GM18511 (cell line): ENCODE data around the gene PRKCA.

ENCODE experiments used
- ATAC-seq: cut with Tn5 transposase; IDR thresholded peaks from one replicate; pipeline ENCODE4 v1.9.1; 2021; ENCODE audit warnings: mild to moderate bottlenecking, moderate library complexity; ENCODE audit not compliant: unreplicated experiment

The PRKCA gene

DNA sequence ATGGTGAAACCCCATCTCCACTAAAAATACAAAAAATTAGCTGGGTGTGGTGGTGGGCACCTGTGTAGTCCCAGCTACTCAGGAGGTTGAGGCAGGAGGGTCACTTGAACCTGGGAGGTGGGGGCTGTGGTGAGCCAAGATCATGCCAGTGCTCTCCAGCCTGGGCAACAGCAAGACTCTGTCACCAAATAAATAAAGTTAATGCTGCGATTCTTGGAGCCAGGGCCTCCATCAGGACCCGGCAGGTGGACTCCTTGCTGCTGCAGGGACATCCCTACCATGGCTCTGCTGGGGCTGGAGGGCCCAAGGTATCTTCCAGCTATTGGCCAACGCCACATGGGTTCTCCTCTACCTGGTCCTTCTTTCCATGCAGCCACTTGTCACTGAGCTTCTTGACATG lies 450.0 kb downstream of the PRKCA start:
- no peak for ATAC-seq

DNA sequence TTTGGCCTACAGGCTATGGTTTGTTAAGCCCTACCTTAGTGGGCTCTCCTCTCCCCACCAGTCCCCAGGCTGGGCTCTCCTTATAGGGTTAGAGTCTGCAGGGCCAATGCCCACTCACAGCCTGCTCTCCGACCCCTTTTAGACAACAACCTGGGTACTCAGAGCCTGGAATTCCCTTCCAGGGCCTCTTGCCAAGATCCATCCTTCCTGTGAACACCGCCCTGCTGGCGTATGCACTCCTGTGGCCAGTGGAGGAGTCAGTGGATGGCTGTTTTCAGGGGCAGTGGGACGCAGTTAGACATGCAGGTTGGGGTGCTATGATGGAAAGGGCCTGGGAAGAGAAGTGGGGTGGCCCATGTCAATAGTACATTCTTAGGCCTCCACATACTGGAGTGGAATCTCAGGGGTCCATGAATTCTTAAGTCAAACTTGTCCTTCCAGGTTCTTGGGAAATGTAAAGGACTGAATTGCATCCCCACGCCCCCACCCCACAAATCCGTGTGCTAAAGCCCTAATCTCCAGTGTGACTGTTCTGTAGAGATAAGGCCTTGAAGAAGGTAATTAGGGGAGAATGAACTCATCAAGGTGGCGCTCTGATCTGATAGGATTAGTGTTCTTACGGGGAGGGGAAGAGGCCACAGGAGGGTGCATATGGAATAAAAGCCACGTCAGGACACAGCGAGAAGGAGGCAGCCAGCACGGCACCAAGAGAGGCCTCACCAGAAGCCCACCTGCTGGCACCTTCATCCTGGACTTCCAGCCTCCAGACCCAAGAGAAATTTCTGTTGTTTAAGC lies 450.9 kb downstream of the PRKCA start:
- no peak for ATAC-seq

DNA sequence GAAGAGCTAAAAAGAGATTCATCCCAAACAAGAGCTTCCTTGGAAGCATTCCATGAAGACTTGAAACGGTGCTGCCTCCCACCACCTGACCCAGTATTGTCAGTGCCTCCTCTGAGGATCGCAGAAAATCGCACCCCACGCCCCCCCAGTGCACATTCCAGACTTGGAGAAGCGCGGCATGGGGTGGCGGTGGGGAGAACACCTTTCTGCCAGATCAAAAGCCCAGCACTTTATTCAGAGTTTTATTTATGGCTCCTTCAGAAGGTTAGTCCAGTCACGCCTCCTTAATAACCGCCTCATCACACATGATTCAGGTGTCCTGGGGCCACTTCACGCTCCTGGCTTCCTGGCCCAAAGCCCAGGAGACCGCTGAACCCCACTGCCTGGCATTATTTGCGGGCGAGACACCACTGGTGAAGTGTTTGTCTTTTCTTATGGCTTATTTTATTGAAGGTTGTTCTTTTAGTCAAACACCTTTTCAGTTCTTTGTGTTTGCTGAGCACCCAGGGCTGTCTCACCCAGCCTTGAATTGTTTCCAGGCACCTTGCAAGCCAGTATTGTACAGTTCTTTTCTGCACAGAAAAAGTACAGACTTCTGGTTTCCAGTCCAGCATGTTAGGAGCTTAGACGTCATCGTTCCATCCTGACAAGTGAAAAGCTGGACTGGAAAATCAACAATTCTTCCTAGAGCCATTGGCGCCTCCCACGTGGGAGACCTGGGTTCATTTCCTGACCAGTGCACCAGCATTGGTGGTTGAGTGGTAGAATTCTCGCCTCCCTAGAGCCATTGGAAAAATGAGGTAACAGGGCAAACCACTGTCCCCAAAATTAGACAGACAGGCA lies 452.9 kb downstream of the PRKCA start:
- ATAC-seq: no peak

DNA sequence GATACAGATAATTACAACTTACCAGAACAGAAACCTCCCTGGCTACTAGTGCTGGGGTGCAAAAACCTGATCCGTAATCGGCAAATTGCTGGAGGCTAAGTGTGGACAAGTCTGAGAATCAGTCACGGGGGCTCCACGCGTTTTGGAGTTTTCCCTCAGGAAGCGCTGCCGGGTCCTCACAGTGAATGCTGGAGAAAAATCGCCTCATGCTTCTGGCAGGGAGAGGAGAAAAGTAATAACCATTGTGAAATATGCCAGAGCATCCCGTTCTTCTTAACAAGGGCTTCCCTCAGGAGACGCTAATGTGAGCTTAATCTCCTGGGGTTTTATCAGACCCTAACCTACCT lies 453.5 kb downstream of the PRKCA start:
- no peak for ATAC-seq

DNA sequence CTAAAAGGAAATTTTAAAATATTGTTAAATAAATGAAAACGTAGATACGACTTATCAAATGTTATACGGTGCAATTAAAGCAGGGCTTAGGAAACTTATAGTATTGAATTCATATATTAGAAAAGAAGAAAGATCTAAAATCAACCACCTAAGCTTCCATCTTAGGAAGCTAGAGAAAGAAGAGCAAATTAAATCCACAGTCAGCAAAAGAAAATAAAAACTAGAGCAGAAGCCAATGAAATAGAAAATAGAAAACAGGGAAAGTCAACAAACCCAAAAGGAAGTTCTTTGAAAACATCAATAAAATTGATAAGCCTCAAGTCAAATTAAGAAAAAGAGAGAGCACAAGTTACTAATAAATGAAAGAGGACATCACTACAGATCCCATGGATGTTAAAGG lies 457.9 kb downstream of the PRKCA start:
- no peak for ATAC-seq

DNA sequence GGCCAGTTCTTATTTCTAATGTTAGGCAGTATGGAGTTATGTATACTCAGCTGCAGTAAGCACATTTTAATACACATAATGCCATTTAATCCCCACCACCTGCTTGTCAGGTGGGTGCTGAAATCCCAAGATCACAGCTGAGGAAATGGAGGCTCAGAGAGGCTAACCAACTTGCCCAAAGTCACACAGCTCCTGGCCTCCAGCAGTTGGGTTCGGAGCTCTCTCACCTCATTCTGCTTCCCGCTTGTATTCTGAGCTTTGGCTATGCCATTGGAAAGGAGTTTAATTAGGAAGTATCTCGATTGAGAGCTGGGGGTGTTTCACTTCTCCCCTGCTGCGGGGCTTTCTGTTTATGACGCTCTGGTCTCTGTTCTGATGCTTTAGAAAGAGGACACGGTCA lies 459.9 kb downstream of the PRKCA start:
- ATAC-seq: no peak

DNA sequence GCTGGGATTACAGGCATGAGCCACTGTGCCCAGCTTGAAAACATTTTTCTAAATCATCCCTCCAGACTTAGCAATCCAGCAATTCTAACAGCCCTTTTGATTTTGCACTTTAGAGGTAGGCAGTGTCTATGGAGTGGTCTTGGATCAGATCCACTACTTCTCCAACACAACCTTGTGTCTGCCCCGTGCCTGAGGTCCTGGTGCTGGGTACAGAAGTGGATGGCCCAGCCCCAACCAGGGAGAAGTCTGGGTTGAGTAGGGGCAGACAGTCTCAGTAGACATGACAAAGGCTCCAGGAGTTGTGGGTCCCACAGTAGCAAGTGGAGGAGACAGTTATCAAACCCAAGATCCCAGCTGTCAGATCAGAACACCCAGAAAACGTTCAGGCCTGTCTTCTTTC lies 460.6 kb downstream of the PRKCA start:
- ATAC-seq: no peak

DNA sequence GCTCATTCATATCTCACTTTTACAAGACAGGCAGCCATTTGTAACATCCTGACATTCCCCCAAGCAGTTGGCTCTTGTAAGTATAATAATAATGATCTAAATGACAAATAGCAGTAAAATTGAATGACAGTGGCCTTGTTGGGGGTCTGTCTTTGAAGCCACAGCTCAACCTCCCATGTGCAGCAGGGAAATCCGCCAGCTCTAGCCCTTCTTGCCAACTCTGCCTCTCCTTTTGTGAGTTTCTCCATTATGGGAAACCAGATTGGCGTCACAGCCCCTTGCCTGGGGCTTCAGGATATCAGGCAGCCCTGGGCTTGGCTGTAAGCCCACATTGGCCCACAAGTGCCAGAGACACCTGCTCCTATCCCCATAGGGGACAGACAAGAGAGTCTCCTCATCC lies 462.1 kb downstream of the PRKCA start:
- ATAC-seq: no peak

DNA sequence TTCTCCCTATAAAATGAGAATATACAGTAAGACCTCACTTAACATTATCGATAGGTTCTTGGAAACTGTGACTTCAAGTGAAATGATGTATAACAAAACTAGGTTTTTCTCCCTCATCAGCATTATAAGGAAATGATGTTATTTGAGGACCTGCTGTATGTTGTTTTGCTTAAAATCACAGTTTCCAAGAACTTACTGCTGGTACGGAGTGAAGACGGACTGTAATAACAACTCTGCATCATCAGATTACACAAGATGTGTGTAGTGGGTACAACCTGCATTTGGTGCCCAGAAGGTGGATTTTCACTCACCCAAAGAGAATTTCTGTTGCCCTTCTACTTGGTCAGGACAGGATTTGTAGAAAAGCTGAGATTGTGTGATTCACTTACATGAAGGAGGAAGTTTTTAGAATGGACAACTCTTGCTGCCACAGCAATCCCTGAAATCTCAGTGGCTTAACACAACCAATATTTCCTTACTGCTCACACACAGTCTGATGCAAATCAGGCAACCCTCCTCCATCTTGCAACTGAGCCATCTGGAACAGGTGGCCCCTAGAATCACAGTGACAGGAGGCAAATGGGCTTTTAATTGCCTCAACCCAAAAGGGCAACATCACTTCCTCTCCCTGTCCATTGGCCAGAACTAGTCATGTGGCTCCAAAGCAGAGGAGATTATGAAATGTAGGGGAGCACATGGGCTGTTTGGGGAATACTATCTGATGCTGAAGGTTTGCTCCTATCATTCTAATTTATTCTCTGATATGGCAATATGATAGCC lies 464.9 kb downstream of the PRKCA start:
- no peak for ATAC-seq

DNA sequence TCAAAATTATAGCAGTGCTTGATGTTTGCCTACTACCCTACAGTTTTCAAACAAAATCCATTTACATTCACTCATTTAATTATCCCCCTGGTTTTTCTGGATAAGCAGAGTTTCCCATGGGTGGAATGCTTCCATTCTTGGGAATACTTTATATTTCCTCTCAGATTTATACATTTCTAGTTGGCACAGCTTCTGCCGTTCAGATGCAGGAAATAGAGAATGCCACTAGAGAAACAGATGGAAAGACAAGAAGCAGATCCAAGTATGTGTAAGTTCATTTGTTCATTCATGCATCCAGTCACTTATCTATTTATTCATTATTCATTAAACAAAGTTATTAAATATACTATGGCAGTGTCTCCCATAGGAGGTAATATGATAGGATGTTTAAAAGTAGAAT lies 467.5 kb downstream of the PRKCA start:
- no peak for ATAC-seq

DNA sequence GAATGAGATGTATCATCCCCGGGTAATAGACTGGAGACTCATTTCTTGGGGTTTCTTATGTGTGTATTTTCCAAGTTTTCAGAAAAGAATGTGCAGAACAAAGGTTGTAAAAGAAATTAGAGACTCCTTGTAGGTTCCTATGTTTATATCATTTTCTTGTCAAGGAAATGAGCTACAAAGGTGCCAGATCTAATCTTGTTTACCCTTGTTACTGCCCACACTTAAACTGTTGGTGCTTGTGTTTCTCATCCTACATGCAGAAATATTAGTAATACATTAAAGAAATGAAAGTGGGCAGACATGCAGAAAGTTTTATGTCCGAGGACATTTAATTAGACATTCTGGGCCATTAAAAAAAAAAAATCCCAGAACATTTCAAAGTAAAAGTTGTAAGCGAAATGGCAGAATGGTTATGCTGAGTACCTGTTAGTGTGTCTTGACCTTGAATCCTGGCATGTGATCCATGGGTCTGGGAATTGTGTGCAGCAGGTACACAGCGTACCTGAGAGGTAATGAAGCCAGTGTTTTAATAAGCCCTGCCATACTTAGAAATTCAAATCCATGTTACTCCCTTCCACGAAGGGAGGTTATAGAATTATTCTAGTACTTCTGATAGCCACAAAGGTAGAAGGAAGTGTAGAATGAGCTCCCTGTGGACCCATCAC lies 469.9 kb downstream of the PRKCA start:
- no peak for ATAC-seq

DNA sequence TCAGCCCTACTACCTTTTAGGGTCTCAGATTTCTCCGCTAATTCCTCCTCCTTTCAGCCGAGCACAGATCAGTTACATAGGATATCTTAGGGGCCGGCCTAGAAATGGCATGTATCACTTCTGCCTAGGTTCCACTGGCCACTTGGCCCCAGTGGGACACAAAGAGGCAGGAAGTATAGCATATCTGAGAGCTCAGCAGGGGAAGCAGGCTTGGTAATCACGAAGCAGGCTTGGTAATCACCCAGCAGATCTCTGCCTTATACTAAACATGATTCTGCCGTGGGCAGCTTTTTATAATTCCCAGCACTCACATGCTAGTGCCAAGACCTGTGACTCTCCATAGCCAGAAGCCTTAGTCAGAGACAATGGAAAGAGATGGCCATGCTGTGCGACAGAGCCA lies 472.9 kb downstream of the PRKCA start:
- ATAC-seq: no peak

DNA sequence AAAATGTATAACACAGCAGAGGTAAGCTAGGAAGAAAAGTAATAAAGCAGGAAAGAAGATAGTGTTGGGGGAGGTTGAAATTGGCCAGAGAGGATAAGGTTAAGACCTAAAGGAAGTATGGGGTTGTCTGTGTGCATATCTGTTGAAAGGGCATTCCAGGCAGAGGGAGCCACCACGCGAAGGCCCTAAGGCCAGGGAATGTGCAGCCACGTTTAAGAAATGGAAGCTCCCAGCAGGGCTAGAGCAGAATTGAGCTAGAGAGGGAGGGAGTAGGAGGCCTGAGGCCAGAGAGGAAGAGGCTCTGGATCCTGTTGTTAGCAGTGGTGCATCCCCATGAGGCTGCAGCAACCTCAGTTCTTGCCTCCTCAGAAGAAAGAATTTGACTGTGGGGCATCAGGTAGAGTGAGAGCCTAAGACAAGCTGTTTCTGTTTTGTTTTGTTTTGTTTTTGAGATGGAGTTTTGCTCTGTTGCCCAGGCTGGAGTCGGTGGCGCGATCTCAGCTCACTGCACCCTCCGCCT lies 473.5 kb downstream of the PRKCA start:
- ATAC-seq: no peak

DNA sequence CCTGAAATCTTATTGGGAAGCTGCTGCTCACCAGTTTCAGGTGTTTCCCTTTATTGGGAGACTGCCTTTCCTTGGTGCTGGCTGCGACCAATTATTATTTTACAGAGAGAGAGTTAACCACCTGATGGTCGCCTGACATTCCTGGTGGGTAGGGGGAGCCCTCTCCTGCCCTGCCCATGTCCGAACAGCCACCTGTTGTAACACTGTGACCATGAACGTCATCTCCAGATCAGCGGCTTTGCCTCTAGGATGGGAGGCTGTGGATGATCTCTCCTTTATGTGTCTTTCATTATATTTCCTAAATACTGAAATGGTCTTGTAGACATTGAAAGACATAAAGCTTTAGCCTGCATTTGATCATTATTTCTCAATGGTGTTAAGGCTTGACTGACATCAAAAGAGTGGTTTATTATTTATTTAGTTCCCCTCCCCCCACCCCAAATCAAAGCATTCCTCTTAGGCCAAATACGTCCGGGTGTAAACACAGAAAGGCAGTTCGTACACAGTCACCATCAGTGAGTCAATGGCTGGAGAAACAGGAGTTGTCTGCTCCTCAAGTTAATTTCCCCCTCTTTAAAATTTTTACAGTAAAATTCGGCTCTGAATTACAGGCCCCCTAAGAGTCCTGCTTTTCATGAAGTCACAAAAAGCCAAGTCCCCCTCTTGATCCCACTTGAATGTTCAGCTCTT lies 474.7 kb downstream of the PRKCA start:
- no peak for ATAC-seq

DNA sequence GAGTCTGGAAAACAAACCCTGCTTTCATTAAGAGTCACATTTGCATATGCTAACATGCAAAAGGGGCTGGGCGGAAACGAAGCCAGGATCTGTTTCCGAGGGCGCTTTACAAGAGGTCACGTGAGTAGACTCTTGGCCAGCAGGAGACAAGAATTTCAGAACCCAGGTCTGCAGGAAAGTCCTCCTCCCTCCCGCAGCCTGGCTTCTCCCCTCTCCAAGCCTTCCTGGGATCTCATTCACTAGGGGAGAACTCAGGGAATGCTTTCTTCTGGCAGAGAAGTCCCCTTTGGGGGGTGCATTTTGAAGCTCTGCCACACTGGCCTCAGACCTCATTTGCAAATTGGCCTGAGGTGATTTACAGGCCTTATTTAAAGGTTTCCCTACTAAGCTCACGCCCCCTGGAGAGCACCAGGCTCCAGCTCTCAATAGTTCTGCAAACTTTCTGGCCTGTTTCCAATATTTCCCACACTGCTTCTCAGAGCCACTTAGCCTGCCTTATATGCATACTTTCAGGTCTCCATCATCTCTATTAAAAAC lies 475.3 kb downstream of the PRKCA start:
- no peak for ATAC-seq

DNA sequence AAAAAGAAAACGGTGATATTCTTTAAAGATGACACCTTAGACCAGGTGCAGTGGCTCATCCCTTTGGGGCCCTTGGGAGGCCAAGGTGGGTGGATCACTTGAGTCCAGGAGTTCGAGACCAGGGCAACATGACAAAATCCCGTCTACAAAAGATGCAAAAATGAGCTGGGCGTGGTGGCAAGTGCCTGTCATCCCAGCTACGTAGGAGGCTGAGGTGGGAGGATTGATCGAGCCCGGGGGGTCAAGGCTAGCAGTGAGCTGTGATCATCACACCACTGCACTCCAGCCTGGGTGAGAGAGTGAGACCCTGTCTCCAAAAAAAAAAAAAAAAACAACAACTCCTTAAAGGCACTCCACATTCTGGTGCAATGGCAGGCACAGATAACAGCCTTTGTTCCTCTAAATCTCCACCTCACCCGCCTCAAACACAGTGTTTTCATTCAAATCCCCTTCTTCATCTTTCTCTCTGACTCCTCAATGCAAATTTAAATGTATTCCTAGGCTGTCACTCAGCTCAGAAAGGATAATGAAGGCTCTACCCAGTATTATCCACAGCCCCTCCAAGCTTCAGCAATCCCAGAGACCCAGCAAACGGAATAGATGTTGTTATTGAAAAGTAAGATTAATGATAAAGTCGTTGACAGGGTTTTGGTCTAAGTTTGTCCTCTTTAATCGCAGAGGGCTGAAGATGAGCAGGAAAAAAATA lies 476.3 kb downstream of the PRKCA start:
- ATAC-seq: no peak

DNA sequence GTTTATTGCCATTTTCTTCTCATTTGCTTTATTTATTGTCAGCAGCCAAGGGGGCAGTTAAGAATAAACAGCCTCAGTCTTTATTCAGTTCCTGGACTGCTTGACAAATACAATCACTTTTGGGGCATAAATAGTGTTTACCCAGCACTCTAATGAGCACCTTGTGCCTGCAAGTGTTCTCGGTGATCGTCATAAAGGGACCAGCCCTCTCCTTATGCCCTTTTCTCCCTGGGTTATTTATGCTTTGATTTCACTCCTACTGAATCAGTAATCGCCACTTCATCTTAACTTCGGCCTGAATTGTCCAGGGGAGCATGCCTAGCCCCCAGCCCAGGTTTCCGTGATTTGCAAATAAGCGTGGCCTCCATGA lies 476.8 kb downstream of the PRKCA start:
- ATAC-seq: no peak

DNA sequence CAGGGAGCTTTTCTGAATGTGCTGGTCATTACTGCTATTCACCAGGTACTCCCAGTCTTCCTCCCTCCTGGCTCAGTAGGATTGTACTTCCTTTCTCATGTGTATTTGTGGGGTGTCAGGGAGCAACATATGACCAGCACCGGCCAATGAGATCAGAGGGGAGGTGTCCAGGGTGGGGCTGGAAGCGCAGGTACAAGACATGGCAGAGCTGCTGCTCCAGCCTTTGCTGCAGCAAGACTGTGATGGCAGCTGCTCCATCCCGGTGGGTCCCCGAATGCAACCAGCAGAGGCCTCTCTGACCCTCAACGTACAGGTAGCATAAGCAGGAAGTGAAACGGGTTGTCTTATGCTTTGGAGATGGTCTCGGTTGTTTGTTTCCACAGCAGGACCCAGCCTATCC lies 478.7 kb downstream of the PRKCA start:
- no peak for ATAC-seq

DNA sequence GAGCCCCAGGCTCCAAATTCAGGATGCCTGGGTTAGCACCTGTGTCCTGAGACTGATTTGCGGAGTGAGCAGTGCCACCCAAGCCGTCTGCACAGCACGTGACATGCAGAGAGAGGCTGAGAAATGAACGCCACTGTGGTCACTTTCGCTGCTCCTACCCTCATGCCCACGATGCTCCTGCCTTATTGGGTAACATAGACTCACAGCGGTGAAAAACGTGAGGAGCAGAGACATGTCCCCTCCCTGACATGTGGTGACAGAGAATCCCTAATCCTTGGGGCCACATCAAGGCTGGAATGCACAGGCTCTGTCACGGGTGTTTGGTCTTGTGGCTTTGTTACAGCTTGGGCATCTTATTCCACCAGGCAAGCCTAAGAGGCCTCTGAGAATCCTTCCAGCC lies 480.4 kb downstream of the PRKCA start:
- no peak for ATAC-seq
